HepG2 (cell line): Measurements from ENCODE around the gene LYRM4. TPM values are rescaled to one million over a fixed set of nuclear protein-coding genes. Genes with fewer than 3 reads are reported as not detected.
A peak's percentile ranks its signal among the peaks of the same experiment; 100 is the strongest.

Experiments used
- EEA1 ChIP-seq: sonication (generic); formaldehyde crosslinking; IDR thresholded peaks from 2 replicates; pipeline ENCODE4 v1.5.1; 2020; ENCODE audit warnings: mild to moderate bottlenecking, missing genetic modification reagents, borderline replicate concordance
- FOXP4 ChIP-seq: sonication (generic); formaldehyde crosslinking; IDR thresholded peaks from 2 replicates; pipeline ENCODE4 v1.4.0; 2020; ENCODE audit warnings: missing genetic modification reagents
- HMG20B ChIP-seq: conservative IDR thresholded peaks from 2 replicates; pipeline ENCODE4 v1.6.1; 2016; ENCODE audit warnings: missing genetic modification reagents, missing compliant biosample characterization
- ISX ChIP-seq: sonication (generic); formaldehyde crosslinking; conservative IDR thresholded peaks from 2 replicates; pipeline ENCODE4 v1.5.0; 2020; ENCODE audit warnings: missing genetic modification reagents
- KLF9 ChIP-seq: IDR thresholded peaks from 2 replicates; pipeline ENCODE4 v1.6.1; 2016; ENCODE audit warnings: low read depth
- MED13 ChIP-seq: sonication (generic); formaldehyde crosslinking; IDR thresholded peaks from 2 replicates; pipeline ENCODE4 v1.5.0; 2020; ENCODE audit warnings: missing genetic modification reagents
- PRDM4 ChIP-seq: sonication (generic); formaldehyde crosslinking; IDR thresholded peaks from 2 replicates; pipeline ENCODE4 v1.9.0; 2021; ENCODE audit warnings: missing genetic modification reagents, borderline replicate concordance
- RAD21 ChIP-seq: fragments of 450-650 bp; formaldehyde crosslinking; IDR thresholded peaks from 2 replicates; pipeline ENCODE4 v1.5.0; 2020; ENCODE audit warnings: mild to moderate bottlenecking
- SIX4 ChIP-seq: sonication (generic); formaldehyde crosslinking; IDR thresholded peaks from 2 replicates; pipeline ENCODE4 v1.4.0; 2020; ENCODE audit warnings: missing genetic modification reagents
- ZBED4 ChIP-seq: sonication (generic); formaldehyde crosslinking; IDR thresholded peaks from 2 replicates; pipeline ENCODE4 v1.4.0; 2020; ENCODE audit warnings: missing genetic modification reagents, borderline replicate concordance
- ZKSCAN1 ChIP-seq: fragments of 150-350 bp; IDR thresholded peaks from 2 replicates; pipeline ENCODE4 v1.6.1; 2014; ENCODE audit warnings: low read length
- ZNF260 ChIP-seq: sonication (generic); formaldehyde crosslinking; IDR thresholded peaks from 2 replicates; pipeline ENCODE4 v1.4.0; 2020; ENCODE audit warnings: missing genetic modification reagents, low read depth, mild to moderate bottlenecking, borderline replicate concordance
- ZNF281 ChIP-seq: sonication (generic); formaldehyde crosslinking; IDR thresholded peaks from 2 replicates; pipeline ENCODE4 v1.4.0; 2020; ENCODE audit warnings: missing genetic modification reagents, borderline replicate concordance
- ZNF333 ChIP-seq: sonication (generic); formaldehyde crosslinking; IDR thresholded peaks from 2 replicates; pipeline ENCODE4 v1.4.0; 2020; ENCODE audit warnings: mild to moderate bottlenecking, missing genetic modification reagents, borderline replicate concordance
- ZNF605 ChIP-seq: sonication (generic); formaldehyde crosslinking; IDR thresholded peaks from 2 replicates; pipeline ENCODE4 v1.8.0; 2022; ENCODE audit warnings: mild to moderate bottlenecking, missing genetic modification reagents
- ZNF761 ChIP-seq: sonication (generic); formaldehyde crosslinking; conservative IDR thresholded peaks from 2 replicates; pipeline ENCODE4 v1.4.0; 2020; ENCODE audit warnings: mild to moderate bottlenecking, missing genetic modification reagents
- polyA plus RNA-seq, 8 experiments: library from polyadenylated mRNA; depleted of rRNA in 3 of 8; stranded (reverse) in 7 of 8; unstranded in 1 of 8; fragments of >200 nt; fragmentation: Illumina TruSeq in 4 of 8; extraction: Trizol in 4 of 8; gene quantifications; 2 replicates each; pipeline versions ENCODE4 v1.2.1 to v1.2.3, GENCODE V29; 2011 to 2016; ENCODE audit warnings: low read depth in 4 of 8, missing spikeins in 1 of 8, mixed read lengths in 1 of 8; ENCODE audit not compliant: insufficient read depth in 1 of 8
- total RNA-seq, 5 experiments: library from RNA; depleted of rRNA; stranded (reverse); fragments of >200 nt; fragmentation: Illumina TruSeq; extraction: Trizol; gene quantifications; 2 replicates each; pipeline ENCODE4 v1.2.3, GENCODE V29; 2016; ENCODE audit warnings: low read depth in 1 of 5

LYRM4 gene
- total and polyA plus RNA-seq, 2 of the 13 experiments (the other 11 are each of a cell fraction or from before 2014, with no cell fraction given), result 64.6 to 67.5 TPM

- TF ChIP-seq ZNF605 (CRISPR knock-in tag) (peak; percentile 71; the same call in 1 of the 2 replicates), HMG20B (CRISPR knock-in tag) (0 out of 2 replicates have a peak, but pooled peaks have one; percentile 44), MED13 (CRISPR knock-in tag) (peak; percentile 37; the same call in 1 of the 2 replicates), RAD21 (CRISPR knock-in tag) (no peak), ZBED4 (CRISPR knock-in tag) (peak; percentile 91), FOXP4 (CRISPR knock-in tag) (peak; percentile 83), ISX (CRISPR knock-in tag) (no peak), ZKSCAN1 (no peak), KLF9 (CRISPR knock-in tag) (no peak), ZNF281 (CRISPR knock-in tag) (peak; percentile 69; the same call in 1 of the 2 replicates), ZNF761 (CRISPR knock-in tag) (0 out of 2 replicates have a peak, but pooled peaks have one; percentile 61), PRDM4 (CRISPR knock-in tag) (no peak), ZNF260 (no peak), EEA1 (CRISPR knock-in tag) (no peak), SIX4 (CRISPR knock-in tag) (0 out of 2 replicates have a peak, but pooled peaks have one; percentile 10), ZNF333 (CRISPR knock-in tag) (no peak)
Observed at GRCh38 chr6:5205877-5206850, 54.6 kb downstream of the LYRM4 start (continued).
